Measurements from ENCODE around the gene KLHL29.

Gene KLHL29

DNA sequence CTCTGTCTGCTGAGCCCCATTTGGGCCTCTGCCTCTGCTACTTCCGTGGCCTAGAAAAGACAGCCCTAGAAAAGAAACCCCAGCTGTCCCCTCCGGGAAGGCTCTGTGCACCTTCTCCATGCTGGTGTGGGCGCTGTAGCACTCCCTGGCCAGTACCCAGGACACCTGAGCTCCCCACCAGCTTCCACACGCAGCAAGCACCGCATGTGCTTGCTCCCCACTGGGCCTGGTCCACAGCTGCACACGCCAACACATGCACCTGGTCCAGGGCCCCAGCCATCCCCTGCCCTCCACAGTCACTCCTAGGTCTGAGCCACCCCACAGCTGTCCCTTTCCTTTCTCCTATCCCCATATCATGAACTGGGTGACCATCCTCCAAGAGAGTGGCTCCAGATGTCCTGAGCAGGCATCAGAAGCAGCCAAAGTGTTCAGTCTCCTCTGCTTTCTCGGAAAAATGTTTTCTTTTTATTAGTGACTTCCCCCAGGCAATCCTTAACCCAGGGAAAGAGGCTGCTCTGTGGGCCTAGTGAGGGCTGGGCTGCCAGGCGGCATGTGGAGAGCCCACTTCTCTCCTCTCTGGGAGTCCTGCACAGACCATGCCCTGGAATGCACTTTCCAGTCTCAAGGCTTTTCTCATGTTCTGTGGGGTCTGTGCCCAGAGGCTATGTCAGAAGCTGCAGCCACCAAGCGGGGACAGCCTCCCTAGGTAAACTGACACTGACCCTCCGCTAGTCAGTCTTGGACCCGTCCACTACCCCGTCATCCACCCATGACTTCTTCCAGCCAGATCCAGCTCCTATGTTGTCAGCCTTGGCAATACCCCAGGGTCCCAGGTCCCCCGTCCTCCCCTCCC lies 133.7 kb downstream of the KLHL29 start:
- no peak for DNase-seq

- no peak for DNase-seq
Observed at GRCh38 chr2:23519334-23519651, 134.3 kb downstream of the KLHL29 start.

- DNase-seq = no peak
Observed at GRCh38 chr2:23520256-23520655, 135.3 kb downstream of the KLHL29 start.

DNA sequence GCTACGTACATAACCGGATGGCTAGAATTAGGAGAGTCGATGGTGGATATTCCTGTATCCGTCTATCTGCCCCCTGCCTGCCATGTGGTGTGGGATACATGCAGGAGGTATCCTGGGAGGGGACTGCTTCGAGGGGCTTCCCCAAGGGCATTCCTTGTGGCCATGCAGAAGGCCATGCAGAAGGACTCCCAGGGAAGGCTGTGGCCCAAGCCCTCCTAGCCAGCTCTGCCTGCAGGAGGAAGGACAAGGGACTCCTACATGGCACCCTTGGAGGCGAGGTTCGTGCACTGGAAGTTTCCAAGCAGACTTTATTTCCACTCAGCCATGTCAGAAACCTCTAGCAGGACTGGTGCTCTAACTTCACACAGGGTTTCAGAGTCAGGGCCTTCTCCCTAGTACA lies 136.1 kb downstream of the KLHL29 start:
- no peak for DNase-seq

DNA sequence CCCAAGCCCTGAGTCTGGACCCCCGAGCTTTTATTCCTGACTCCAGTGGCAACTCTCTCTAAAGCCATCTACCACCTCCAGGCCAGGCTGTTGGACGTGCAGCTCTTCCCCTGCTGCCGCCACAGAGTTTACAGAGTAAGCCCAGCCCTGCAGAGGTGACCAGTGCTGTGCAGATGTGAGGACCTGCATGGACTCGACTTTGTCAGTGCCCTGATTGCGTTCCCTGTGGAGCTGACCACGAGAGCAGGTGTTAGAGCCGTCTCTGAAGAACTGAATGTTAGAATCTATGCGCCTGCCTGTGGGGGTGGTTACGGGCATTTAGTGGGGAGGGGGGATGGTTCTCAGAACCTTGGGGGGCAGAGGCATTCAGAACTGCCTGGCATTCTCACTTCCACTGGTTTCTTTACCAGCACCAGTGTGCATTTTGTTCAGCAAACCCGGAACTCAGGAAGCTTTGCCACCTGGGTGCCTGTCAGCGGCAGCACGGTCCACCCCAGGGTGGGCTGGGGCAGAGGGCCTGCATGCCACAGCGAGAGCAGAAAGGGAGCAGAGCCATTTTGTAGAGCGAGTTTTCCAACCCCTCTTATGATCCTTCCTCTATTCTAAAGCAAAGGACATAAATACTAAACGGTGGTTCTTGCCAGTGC lies 137.9 kb downstream of the KLHL29 start:
- no peak for DNase-seq

GRCh38 chr2:23523373-23524260 lies 138.6 kb downstream of the KLHL29 start:
- no peak for DNase-seq

DNA sequence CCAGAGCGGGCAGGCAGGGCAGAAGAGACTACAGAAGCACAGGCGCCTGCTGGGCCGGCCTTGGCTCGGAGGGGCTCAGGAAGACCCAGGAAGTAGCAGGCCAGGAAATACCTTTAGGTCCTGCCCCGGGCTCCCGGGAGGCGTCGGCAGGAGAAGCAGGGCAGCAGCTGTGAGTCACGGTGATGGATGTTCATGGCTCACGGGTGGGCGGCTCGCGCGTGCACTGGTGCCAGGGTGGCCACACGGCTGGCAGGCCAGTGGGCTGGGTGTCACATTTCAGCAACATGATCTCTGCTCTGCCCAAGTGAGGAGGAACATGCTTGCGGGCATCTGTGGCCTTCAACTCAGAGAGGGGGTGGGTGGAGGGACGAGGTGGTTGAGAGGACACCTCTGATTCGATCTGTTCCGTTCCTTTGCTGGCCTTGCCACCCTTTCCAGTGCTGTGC lies 139.3 kb downstream of the KLHL29 start:
- peak; percentile 42 for DNase-seq

DNA sequence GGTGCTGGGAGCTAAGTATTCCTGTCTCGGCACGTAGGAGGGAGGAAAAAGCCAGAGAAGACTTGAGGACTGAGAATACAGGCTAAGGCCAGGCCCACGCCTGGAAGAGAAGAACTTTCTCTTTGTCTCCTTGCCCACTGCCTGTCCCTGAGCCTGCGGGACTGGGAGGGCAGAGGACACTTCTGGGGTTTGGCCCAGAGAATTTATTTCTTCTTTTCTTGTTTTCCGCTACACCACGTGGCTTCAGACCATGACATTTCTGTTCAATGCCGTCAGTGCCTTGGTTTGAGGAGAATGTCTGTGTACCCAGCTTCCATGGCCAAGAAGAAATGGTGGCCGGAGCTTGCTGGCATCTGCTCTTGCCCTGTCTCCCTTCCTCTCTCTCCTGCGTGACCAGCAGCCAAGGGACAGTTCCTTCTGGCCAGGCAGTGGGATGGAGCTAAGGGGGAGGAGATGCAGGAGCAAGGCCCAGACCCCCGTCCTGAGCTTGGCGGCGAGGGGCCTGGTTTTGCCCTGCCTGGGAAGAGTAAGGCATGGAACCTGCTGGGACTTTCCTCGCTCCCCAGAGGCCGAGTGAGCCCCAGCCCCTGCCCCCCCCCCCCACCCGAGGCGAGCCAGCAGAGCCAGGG lies 140.3 kb downstream of the KLHL29 start:
- no peak for DNase-seq

DNA sequence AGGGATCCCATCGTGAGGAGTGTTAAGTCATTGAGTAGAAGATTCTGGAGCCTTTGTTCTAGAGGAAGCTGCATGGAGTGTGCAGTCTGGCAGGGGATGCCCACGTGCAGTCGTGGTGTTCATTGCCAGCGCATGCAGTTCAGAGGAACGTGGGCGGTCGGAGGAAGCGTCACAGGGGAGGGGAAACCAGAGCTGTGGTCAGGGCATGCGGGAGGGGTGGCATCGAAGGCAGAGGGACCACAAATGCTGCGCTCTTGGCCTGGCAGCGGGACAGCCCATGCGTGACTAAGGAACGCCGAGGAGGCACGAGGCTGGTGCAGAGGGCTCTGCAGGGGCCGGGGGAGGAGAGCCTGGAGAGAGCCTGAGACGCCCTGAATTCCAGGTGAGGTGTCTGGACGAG lies 141.1 kb downstream of the KLHL29 start:
- no peak for DNase-seq

DNA sequence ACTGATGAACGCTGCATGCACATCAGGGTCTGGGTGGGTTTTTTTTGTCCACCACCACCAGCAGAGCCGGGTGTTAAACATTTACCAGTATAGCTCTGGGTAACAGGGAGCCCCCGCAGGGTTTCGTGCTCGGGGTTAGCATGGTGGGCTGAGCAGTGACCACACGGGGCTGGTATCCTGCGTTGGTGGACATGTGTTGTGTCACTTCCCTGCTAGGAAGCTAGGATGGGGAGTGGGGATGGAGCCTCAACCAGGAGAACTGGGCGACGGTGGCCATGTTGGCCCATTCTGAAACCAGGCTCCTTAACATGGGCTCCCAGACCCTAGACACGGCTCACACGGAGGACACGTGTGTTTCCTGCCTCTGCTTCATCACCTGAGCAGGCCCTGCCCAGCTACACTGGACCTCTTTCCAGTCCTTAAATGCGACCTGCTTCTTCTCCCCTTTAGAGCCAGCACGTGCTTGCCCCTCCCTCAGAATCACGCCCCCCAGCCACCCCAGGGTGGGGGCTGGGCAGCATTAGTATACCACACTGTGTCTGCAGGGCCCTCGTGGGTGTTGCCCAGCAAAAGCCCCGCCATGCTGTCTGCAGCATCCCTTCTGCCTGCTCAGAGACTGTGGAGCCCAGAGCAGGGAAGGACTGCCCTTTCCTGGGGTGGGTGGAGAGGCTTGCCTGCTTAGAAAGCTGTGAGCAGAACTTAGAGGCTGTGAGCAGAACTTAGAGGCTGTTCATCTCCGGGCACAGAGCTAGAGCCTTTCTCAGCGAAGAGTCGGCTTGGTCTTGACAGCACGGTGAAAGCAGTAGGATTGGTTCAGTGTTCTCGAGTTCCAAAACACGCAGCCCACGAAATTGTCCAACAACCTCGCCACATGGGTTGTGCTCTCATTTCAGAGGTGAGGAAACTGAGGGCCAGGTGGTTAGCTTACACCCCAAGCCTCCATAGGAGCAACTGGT lies 142.1 kb downstream of the KLHL29 start:
- no peak for DNase-seq

DNA sequence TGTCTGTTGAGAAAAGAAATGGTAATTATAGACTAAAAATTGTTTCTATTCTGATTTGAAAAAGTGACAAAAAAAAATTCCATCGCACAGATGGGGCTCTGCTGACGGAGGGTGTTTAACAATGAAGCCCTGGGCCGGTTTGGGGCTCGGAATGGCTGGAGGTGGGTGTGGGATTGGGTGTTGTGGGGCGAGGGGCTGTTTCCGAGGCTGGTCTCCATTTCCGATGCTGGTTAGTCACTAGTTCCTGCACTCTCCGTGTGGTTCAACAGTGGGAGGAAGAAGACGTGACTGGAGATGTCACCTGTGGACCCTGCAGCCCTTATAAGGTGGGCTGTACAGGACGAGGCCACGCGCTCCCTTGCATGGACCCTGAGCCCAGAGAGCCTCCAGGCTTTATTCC lies 143.2 kb downstream of the KLHL29 start:
- no peak for DNase-seq

- DNase-seq = no peak
Observed at GRCh38 chr2:23528690-23529089, 143.7 kb downstream of the KLHL29 start.

- DNase-seq = no peak
Observed at GRCh38 chr2:23529659-23530058, 144.7 kb downstream of the KLHL29 start.

DNA sequence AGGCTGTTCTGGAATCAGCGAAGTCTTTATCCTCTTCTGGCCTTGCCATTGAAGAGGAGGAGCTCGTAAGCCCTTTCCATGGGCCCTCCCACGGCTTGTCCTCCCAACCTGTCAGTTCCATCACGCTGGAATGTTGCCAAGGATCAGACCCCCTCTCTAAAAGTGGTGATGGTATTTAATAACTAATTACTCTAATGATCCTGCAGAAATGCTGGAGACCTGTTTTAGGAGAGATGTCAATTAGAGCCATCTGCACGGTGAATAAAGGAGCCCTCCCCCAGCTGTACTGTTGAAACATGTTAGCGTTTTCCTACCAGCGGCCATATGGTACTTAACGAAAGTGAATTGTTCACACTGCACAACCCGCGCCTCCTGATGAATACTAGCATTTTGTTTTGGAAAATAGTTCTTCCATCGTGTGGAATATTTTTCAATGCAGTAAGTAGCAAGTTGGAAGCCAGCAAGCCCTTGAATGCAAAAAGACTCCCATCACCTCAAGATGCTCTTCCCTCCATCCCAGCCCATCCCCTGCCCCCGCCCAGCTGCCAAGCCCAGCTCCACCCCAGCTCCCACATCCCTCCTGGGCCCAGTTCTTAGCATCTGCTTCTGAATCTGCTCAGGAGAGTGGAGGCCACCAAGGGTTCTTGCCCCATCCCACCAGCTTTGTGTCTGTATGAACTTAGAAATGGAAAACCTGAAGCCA lies 145.4 kb downstream of the KLHL29 start:
- no peak for DNase-seq

DNA sequence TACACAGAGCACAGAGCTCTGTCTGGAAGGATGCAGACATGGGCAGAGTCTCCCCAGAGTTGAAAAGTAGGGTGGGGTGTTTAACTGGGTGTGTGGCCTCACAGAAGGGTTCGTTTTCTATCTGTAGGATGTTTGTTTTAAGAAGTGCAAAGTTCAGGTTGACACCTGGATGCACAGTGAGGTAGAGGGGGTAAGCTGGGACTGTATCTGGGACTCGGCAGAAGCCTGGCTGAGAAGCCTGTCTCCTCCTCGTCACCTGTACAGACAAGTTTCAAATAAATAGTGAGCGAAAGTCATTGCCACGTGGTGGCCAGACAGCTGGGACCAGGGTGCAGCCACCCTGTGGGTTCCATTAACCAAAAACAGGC lies 145.9 kb downstream of the KLHL29 start:
- no peak for DNase-seq

DNA sequence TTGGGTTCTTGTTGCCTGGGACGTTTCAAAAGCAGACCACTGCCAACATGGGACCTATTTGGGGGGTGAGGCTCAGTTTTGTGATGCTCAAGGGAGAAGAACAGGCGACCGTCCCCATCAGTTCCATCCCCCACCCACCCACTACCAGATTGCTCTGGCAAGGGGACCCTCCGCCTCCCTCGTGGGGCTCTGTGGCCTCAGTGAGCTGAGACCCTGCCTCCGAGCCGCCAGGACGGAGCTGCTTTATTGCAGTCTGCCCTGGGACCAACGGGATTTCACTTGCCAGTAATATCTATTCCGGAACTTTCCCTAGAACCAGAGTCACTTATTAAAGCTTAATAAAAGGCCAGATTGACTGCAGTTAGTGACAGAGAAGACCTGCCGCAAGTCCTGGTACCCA lies 146.3 kb downstream of the KLHL29 start:
- no peak for DNase-seq

GRCh38 chr2:23531881-23532280 lies 146.9 kb downstream of the KLHL29 start:
- DNase-seq = no peak

DNA sequence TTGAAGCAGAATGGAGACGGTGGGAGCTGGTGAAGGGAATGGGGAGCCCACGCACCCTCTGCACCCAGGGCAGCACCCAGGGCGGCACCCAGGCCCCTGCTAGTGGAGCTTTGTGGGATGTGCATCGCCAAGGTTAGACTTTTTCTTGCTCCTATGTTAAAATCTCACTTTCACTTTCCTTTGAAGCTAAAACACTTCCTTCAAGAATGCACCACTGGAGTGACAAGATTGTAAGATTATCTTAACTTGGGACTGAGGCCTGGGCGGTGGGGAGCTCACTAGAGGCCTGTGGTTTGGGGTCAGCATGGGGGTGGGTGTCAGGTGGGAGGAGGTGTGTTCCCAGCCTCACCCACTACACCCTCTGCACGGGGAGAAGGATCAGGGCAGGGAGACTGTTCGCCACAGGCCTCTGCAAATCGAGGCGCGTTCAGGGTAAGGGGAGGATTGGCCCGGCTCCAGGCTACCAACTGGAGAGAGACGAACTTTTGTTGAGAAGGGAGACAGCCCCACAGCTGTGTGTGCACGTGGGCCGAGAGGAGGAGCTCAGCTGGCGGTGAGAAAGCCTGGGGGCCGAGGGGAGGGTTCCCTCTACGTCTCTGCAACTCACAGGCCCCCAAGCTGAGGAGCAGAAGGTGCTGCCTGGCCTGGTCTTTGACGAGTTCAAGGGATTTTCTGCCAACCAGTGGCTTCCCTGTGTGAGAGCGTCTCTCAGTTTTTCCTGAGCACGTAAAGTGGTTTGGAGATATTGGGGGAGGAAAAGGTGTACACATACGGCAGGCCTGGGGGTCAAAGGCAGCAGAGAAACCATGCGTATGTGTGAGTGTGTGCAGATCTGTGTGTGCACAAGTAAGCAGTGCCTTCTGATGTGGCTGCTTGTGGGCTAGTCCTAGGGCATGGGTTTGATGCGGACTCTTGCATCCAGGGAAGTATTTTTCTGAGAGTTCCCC lies 147.7 kb downstream of the KLHL29 start:
- DNase-seq = no peak

DNA sequence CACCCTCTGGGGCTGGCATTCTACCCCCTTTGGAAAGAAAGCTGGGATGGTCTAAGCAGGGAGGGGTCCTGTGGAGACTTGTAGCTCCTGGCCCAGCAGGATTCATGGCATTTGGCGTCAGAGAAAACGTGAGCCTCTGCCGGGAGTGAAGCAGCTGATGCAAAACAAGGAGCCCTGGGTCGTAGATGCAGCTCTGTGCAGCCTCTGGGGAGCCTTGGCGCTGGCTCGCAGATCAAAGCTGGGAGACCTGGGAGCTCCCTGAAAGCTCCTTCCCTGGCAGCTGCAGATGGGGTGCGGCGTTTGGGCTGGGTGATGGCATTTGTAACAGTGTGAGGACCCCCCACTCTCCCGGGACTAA lies 148.3 kb downstream of the KLHL29 start:
- no peak for DNase-seq

DNA sequence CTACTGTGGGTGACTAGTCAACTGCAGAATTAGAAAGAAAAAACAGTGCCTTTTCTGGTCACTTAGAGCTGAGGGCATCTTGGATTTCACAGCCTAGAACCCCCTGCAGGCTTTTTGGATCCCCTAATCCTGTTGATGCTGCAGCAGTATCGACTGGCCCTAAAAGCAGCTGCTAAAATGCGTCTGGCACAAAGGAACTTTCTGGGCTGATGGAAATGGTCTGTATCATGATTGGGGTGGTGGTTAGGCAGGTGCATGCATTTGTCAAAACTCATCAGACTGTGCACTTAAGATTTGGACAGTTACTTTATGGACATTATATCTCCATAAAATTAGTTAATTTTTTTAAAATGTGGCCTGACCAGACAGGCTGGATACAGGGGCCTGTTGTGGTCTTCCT lies 149.8 kb downstream of the KLHL29 start:
- DNase-seq = no peak
